HG03342 (cell line): Measurements from ENCODE around the gene ANKS6.

Source experiments
- ATAC-seq: cut with Tn5 transposase; IDR thresholded peaks from one replicate; pipeline ENCODE4 v1.9.1; 2021; ENCODE audit warnings: mild to moderate bottlenecking, moderate library complexity; ENCODE audit not compliant: unreplicated experiment

ANKS6 gene

DNA sequence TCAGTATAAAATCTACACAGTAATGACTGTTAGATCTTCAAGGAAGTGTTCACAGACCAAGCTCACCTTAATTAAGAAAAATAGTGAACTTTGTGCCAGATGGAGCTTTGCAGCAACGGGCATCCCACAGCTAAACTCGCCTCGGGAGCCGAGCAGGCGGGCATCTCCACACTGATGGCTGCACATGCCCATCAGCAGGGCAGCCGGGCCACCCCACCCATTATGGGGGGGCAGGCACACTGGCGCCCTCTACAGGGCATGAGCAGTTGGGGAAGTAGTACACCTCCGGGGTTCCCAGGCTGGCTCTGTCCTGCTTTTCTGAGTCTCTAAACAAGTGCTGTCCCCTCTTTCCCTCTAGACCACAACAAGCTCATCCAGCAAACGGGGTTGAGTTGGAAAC is 21.6 kb downstream of the ANKS6 start:
- ATAC-seq: no peak

DNA sequence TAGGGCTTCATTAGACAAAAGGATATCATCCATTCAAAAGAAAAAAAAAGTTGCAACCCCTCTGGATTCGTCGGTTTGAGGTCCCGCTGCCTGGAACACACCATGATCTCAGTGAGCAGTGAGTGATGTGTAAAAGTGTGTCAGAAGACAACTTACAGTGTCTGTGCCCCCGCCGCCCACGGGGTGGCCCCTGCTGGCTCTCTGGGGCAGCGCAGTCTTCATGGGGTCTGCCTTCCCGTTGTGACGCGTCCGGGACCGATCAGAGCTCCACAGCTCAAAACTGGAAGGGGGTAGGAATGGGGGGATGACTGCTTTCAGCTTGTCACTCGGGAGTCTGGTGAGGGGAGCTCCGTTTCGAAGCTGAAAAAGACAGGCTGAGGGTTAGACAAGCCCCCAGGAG is 22.6 kb downstream of the ANKS6 start:
- ATAC-seq: no peak

- ATAC-seq: no peak
Measured at GRCh38 chr9:98772364-98773155, 23.8 kb downstream of the ANKS6 start.

DNA sequence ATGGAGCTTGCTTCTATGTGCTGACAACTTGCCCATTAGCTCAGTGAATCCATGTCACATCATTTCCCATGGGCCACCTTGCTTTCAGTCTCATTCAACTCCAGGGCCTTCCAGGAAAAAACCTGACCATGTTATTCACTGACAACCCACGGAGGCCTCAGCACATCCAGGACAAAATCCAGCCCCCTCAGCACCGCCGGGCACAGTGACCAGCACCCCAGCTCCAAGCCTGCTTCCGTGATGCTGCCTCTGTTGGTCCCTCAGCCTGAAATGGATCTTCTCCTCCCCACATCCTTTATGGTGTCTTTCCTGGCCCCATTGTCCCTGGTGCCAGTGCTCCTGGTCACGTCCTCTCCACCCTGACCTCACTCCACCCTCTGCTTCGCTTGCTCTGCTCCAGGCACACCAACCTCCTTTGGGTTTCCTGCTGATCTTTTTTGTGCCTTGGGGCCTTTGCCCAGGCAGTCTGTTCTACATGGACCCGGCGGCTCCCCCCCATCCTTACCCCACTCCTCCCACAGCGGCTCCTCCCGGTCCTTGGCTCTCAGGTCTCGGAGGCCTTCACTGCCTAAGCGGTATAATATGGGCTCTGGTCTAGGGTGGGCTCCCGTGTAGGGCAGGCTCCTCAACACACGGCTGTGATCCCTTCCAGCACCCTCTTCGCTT is 25.0 kb downstream of the ANKS6 start:
- no peak for ATAC-seq

DNA sequence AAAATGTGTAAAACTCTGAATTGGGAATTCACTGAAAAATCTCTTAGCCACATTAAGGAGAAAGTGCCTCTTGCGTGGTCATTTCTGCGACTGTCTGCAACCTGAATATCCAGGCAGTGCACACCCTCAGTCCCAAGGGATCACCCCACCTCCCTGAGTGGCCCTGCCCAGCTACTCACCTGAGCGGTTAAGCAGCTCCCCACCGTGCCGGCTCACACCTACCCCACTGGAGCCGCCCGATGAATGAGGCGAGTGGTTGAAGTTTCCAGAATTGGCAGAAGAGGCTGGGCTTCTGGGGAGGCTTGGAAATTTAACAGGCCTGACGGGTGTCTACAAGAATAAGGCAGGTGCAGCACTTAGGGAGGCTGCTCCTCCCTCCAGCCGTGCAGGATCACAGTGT is 25.6 kb downstream of the ANKS6 start:
- no peak for ATAC-seq

DNA sequence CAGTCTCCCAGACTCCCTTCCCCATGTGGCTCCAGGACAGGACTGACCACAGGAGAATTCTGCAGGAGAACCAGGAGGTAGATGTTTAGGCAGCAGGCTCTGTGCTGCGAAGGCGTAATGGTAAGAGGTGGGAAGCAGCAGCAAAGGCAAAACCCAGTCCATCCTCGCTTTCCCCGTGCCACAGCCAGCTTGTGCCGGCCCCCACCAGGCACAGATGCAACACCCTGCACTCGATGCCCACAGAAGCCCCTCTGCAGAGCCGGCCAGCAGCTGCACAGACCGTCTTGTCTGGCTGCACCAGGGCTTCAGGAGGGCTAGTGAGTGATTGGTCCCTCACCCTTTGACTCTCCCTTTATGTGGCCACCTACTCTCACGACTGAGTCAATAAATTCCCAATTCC is 28.0 kb downstream of the ANKS6 start:
- ATAC-seq: no peak

GRCh38 chr9:98767915-98768314 is 28.4 kb downstream of the ANKS6 start:
- ATAC-seq: no peak

- ATAC-seq: no peak
Measured at GRCh38 chr9:98767196-98767595, 29.2 kb downstream of the ANKS6 start.

DNA sequence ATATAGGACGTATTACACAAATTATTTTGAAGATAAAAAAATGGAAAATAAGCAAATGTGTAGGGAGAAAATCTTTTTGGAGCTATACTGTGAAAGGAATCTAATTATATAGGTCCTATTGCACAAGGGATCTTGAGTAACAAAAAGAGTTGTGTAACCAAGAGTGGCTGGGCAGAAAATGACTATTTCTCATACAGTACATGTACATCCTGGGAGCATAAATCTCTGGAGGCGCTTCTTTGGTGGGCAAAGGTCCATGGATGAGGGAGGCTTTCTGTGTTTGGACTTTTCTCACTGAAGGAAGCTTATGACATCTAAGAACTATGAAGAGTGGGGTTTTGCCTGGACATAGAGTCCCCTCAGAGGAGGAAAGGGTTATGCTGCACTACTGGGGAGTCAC is 29.8 kb downstream of the ANKS6 start:
- no peak for ATAC-seq

GRCh38 chr9:98765256-98765655 is 31.1 kb downstream of the ANKS6 start:
- no peak for ATAC-seq

DNA sequence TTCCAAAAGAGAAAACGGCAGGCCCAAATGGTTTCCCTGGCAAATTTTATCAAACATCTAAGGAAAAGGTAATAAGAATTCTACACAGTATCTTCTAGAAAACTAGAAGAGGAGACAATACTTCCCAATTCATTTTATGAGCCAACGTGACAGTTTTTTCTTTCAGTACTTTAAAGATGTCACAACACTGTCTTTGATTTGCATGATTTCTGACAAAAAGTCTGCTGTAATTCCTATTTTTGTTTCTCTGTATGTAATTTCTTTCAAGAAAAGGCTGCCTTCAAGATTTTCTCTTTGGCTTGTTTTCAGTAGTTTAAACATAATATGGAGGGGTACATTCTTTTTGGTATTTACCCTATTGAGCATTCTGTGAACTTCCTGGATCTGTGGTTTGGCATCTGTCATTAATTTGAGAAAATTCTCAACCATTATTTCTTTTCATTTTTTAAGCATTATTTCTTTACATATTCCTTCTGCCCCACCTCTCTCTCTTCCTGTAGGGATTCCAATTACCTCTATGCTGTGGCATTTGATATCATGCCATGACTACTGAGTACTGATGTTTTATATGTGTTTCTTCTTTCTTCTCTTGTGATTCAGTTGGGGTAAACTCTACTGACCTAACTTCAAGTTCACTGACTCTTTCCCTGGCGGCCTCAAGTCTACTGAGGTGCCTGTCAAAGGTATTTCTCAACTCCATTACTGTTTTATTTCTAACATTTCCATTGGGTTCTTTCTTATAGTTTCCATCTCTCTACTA is 32.2 kb downstream of the ANKS6 start:
- ATAC-seq: no peak

GRCh38 chr9:98760231-98760630 is 36.1 kb downstream of the ANKS6 start:
- no peak for ATAC-seq

DNA sequence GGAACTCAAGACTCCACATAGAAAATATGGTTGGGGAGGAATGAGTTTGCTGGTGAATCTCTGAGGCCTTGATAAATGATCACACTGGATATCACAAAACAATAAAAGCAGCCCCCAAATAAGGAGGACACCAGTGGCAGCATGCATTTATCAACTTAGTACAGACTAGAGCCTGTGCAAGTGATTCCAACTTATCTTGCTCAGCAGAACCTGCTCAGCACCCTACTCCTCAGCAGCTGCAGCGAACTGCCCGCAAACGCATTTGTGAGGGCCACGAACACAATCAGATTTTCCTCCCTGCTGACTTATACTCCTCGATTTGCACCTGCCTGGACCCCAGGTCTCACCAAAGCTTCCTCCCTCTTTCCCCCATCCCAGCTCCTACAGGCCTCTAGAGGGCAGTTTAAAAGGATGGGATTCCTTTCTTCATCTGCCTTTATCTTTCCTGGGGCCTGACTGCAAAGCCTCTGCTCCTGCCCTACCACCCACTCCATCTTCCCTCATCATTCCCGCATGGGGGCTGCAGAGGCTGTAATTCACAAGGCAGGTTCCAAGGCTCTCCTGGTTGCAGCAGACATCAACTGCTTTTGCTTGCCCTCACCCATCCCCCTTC is 41.2 kb downstream of the ANKS6 start:
- no peak for ATAC-seq

DNA sequence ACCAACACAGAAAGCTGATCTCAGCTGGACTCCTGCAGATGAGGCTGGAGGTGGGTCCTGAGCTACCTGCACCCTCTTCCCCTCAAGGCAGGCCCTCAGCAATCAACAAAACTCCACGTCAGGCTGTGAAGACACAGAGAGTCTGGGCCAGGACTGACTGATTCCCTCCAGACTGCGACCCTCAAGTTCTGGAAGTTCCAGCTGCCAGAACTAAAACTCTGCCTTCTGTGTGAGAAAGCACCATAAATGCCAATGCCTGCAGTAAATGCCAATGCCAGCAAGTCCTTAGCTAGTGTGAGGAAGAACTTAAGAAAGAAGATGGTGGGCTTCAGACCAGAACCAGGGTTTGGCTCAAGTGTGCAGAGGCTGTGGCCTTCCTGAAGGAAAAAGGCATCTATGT is 45.1 kb downstream of the ANKS6 start:
- ATAC-seq: no peak

- ATAC-seq: no peak
Measured at GRCh38 chr9:98750364-98751060, 45.8 kb downstream of the ANKS6 start.

DNA sequence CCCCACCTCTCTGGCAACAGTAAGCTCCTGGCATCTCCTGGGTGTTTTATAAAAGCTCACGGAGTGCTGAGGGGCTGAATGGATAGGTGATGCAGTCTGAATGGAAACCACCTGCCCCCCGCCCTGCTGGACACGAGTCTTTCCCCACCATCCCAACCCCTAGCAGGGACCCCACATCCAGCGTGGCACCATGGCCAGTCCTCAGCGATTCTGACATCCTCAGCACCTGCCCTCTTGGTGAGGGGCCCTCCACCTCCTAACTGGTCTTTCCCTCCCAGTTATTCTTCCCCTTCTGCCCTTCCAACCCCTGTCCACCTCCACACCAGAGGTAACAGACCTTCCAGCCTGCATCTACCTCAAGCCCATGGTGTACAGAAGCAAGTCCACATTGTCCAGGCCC is 48.9 kb downstream of the ANKS6 start:
- ATAC-seq: no peak

DNA sequence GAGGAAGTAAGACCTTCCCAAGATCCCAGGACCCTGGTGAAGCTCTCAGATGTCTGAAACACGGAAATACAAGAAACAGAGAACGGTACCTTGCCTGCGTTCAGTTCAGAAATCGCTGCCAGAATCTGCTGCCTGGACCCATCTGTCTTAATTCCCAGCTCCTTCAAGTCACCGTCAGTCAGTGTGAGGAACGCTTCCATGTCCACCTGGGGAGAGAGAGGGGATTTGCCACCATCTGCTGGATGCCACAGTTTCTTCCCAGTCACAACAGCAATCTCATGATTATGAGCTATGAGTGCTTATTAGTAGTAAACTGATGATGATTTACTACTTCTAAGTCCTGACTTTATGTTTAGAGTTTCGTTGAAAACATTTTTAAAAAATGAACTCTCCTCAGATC is 50.9 kb downstream of the ANKS6 start:
- ATAC-seq: no peak

GRCh38 chr9:98743818-98744611 is 52.3 kb downstream of the ANKS6 start:
- ATAC-seq: no peak

GRCh38 chr9:98743329-98743728 is 53.0 kb downstream of the ANKS6 start:
- ATAC-seq: no peak
